DND-41 (cell line): ENCODE results near the gene LILRB1.

Experiments
- EZH2 ChIP-seq: IDR thresholded peaks from 3 replicates; pipeline ENCODE4 v1.6.1; 2012; ENCODE audit warnings: borderline replicate concordance, low read depth, mild to moderate bottlenecking, moderate library complexity, low read length, inconsistent platforms; ENCODE audit not compliant: severe bottlenecking
- TF ChIP-seq, protein P1 (sequence below): IDR thresholded peaks from 2 replicates; pipeline ENCODE4 v1.5.1; 2012; ENCODE audit warnings: borderline replicate concordance, low read length, moderate library complexity, mild to moderate bottlenecking; ENCODE audit not compliant: poor library complexity, severe bottlenecking; ENCODE audit errors: extremely low read depth

DNA sequence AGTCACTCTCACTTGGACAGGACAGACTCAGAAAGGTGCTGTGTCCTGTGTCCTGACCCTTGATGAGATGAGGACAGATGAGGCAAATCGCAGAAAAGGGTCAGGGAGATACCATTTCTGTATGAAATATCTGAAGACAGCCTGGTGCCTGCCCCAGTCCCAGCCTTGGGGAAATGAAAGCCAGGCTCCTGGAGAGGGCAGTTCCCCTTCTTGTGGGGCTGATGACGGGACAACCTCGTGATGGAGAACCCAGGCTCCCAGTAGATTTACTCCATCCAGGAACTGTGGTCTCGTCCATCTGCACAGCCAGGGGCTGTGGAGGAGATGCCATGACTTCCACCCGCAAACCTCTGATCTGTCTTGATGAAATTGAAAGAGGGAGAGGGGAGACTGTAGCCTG, 13.8 kb downstream of the LILRB1 start:
- TF ChIP-seq, protein P1, sequence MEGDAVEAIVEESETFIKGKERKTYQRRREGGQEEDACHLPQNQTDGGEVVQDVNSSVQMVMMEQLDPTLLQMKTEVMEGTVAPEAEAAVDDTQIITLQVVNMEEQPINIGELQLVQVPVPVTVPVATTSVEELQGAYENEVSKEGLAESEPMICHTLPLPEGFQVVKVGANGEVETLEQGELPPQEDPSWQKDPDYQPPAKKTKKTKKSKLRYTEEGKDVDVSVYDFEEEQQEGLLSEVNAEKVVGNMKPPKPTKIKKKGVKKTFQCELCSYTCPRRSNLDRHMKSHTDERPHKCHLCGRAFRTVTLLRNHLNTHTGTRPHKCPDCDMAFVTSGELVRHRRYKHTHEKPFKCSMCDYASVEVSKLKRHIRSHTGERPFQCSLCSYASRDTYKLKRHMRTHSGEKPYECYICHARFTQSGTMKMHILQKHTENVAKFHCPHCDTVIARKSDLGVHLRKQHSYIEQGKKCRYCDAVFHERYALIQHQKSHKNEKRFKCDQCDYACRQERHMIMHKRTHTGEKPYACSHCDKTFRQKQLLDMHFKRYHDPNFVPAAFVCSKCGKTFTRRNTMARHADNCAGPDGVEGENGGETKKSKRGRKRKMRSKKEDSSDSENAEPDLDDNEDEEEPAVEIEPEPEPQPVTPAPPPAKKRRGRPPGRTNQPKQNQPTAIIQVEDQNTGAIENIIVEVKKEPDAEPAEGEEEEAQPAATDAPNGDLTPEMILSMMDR = no peak
- TF ChIP-seq EZH2 = no peak
